ENCODE data around the gene VIPR2. TPM values are rescaled to one million over a fixed set of nuclear protein-coding genes. Genes with fewer than 3 reads are reported as not detected.

VIPR2 gene
- total RNA-seq, 1 donor from 2014 or later = not detected

DNA sequence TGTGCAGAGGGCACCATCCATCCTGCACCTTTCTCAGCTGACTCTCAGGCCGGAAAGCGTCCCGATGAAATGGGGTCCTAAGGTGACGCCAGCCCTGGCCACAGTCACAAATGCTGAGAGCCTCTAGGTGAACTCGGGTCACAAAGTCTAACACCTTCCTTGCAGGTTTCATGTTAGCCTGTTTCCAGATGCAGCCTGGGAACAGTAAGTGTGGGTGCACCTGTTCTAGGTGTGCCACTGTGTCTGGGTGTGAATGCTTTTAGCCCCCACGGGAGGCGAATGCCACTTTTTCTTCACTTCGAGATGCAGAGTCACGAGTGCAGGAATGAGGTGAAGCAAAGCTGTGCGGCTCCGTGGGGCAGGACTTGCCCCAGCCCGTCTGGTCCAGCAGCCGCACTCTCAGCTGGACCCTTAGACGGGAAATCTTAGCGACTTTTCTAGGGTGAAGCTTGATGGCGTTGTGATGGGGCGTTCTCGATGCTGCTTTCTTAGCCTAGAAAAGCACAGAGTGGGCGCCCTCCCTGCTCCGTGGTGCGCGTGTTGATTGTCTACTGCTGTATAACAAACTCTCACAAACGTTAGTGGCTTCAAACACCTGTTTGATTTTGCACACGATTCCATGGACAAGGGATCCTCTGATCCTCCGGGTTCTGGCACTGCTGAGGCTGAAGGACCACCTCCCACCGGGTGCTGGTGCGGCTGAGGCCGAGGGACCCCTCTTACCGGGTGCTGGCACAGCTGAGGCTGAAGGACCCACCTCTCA lies 13.6 kb upstream of the VIPR2 start:
- DNase-seq (ENCODE audit: low read depth) = no peak

DNA sequence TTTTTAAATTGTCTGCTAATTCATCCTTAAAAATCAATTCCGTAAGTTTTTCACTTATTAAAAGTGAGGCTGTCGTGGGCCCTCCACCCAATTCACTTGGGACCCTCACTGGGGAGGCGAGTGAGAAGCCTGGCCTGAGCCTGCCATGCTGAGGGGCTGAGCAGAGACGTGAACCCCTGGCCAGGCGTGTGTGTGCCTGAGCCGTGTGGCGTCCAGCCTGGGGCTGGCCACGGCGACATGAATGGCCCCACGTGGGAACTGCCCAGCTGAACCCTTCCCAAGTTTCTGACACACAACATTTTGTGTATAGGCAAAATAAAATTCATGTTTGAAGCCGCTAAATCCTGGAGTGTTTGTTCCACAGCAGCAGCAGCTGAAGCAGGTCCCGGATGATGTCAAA lies 13.0 kb upstream of the VIPR2 start:
- no peak for DNase-seq (ENCODE audit: low read depth)

DNA sequence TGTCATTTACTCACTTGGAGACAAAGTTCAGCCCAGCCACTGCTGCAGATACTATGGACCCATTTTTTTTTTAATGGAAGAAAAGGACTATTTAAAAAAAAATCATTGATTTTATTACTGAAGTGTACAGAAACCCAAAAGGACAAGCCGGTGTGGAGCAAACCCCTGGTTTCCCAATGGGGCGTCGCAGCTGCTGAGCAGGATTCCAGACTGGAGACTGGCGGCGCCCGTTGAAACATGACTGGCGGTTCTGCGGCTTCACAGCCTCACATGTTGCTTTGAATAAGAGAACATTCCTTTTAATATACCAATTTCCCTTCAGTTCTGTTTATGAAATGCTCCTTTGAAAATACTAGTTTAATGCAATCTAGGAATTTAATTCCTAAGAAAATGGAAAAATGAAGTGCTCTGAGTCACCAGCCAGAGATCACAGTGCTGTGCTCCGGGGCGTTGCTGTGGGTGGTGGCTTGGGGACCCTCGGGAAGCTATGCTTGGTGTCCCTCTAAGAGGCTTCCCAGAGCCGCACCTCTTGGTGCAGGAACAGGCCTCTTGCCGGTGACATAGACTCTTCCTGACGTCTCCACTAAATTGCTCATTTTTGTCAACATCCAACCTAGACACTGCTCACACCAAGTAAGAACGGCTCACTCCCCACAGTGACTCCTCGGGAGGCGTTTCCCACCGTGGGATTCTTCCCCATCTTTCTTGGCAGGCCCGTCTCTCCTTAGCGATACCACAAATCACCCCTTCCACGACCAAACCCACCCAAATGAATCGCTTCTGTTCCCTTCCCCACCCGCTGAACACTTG lies 12.0 kb upstream of the VIPR2 start:
- no peak for DNase-seq (ENCODE audit: low read depth)

DNA sequence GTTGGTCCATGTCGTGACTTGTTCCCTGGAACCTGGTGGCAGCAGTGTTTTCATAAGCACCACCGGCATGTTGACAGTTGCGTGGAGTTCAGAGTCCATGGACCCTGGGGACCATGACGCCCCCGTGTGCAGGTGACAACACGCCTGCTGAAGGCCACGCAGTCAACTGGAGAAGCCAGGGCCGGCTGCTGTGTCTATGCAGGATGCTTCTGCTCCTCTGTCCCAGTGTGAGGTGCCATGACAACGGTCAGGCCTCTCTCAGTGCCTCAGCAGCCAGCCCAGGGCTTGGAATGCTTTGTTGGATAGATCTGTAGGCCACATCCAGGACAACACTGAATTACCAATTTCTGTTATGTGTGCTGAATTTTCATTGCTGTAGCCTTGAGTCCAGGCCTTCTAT lies 10.7 kb upstream of the VIPR2 start:
- DNase-seq (ENCODE audit: low read depth) = no peak

DNA sequence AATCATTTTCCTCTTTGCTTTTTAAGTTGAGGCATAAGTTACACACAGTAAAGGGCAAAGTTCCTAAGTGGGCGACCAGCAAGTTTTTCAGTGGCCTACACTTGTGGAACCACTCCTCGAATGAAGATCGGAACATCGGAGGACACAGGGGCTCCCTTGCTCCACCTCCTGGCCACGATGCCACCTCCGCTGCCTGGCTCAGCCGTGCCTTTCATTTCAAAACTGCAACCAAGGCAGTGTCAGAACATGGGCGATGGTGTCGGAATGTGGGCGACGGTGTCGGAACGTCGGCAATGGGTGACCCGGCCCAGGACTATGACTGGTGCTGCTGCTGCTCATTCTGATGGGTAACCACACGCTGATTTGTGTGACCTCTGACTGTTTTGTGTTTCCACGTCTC lies 9.6 kb upstream of the VIPR2 start:
- no peak for DNase-seq (ENCODE audit: low read depth)

DNA sequence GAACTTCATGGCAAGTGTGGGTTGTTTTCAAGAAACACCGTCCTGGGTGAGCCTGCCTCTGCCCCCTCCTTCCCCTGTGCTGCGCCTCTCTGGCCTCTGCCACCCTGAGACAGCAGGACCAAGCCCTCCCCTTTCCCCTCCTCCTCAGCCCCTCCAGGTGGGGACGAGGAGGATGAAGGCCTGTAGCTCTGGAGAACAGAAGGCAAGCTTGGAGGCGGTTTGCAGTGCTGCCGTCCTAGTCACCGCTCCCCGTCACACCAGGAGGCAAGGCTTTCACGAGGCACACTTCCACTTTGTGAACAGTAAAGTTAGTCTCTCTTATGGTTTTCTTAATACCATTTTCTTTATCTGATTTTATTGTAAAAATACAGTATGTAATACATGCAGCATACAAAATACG lies 8.8 kb upstream of the VIPR2 start:
- no peak for DNase-seq (ENCODE audit: low read depth)

DNA sequence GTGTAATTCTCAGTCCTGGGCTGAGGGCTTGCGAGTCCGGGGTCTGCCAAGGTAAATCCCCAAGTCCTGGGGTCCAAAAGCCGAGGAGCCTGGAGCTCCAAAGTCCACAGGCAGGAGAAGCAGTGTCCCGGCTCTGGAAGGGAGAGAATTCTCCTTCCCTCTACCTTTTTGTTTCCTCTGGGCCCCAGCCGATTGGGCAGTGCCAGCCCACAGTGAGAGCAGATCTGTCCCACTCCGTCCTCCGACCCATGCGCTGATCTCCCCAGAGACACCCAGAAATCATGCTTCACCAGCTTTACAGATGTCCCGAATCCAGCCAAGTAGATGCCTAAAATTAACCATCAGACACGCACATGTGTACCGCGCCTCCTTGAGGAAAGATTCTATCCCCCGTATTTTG lies 8.1 kb upstream of the VIPR2 start:
- no peak for DNase-seq (ENCODE audit: low read depth)

DNA sequence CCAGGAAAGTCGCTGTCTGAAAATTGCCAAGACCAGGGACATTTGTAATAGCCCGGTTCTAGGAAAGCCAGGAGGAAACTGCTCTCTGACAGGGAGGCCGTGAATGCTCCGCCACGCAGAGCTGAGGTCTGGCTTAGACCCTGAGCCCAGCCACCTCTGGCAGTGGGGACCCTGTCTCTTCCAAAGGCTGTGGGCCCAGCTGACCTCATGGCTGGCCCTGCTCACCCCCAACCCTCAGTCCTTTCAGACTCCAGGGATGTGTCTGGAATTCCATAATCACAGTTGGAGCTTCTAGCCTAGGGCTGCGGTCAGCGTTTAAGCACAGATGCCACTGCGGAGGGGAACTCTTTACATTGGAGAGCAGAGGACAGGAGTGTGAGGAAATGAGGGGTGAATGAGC lies 6.6 kb upstream of the VIPR2 start:
- DNase-seq (ENCODE audit: low read depth) = no peak

DNA sequence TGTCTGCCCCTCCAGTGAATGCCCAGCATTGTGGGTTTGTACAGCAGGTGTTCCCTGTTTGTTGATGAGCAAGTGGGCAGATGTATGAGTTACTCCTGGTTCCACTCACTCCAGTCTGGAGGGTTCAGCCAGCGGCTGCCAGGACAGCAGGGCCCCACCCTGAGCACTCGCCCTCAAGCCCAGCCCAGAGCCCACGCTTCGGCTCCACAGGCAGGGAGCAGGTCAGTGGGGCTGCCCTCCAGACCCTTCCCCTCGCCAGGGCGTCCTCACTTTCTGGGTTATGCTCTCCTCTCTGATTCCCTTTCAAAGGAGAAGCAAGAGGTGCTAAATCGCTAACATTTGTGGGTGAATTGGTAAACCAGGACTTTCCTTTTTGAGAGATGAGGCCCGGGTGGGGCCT lies 4.8 kb upstream of the VIPR2 start:
- DNase-seq (ENCODE audit: low read depth) = no peak

DNA sequence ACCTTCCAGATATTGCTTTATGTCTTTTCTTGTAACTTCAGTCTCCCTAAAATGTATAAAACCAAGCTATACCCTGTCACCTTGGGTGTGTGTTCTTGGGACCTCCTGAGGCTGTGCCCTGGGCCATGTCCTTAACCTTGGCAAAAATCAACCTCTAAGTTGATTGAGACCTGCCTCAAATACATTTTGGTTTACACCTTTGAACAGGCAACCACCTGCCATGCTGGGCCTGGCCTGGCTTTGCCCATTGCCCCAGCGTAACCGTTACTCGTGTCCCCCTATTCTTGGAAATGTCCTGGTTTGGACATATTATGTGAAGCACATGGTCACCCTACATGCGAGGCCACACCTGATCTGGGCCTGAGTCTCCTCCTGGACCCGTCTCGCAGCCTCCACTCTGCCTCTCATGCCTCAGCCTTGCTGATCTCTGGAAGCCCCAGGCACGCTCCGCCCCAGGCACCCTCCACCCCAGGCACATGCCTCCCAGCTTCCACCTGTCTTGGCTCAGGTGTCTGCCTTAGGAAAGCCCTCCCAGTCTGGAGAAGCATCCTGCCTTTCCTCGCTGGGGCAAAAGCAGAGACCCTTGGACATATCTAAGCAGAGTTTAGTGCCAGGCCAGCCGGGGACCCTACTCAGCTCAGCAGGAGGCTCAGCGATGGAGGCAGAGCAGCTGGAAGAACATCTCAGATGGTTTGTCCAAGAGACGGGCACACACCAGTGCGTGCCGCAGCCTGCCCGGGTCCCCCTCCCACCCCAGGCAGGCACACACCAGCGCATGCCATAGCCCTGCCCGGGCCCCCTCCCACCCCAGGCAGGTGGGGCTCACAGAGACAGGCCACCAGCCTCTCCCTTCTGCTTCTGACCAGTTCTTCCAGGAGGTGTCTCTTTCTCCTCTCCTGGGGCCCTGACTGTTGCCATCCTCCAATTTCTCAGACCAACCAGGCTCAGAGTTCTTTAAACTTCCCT lies 4.0 kb upstream of the VIPR2 start:
- no peak for DNase-seq (ENCODE audit: low read depth)

DNA sequence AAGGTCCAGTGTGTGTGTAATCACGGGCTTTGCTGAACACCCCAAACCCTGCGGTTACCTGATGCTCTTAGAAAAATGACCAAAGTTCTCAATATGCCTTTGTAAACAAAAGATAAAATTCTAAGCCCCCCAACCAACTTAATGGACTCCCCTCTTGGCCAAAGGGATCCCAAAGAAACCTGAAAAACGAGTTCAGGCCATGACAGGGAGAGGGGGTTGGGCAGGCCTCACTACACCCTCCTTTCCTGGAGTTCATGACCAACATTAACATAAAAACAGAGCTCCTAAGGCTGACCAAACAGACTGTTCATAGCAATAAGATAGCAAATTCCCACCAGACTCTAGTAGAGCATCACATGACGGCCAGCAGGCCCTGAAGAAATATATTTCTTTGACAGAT lies 3.0 kb upstream of the VIPR2 start:
- DNase-seq (ENCODE audit: low read depth) = no peak

DNA sequence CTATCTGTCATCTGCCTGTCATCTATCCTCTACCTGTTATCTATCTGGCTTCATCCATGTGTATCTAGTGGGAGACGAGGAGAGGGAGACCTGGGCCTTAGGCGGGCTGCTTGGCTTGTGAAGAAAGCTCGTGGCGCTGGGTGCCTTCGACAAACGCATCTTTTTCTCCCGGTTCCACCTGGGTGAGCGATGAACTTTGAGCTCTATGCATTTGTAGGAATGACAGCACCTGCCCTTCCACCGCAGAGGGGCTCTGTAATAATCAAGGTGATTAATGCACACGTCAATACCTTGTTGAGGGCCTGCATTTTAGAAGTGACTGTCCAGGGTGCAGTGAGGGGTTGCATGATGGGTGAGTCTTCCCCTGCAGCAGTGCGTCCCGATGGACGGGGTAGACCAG lies 2.6 kb upstream of the VIPR2 start:
- no peak for DNase-seq (ENCODE audit: low read depth)

DNA sequence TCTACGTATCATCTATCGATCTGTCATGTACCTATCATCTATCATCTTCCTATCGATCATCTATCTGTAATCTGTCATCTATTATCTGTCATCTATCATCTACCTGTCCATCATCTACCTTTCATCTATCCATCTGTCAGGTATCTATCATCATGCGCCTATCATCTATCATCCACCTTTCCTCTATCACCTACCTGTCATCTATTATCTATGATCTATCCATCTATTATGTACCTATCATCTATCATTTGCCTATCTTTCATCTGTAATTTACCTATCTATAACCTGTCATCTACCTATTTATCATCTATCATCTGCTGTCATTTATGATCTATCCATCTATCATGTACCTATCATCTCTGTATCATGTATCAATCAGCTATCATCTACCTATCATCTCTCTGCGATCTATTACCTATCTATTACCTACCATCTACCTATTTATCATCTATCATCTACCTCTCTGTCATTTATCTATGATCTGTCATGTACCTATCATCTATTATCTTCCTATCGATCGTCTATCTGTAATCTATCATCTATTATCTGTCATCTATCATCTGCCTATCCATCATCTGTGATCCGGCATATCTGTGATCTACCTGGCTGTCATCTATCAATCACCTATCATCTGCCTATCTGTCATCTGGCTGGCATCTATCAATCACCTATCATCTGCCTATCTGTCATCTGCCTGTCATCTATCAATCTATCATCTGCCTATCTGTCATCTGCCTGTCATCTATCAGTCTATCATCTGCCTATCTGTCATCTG lies 1.6 kb upstream of the VIPR2 start:
- no peak for DNase-seq (ENCODE audit: low read depth)

DNA sequence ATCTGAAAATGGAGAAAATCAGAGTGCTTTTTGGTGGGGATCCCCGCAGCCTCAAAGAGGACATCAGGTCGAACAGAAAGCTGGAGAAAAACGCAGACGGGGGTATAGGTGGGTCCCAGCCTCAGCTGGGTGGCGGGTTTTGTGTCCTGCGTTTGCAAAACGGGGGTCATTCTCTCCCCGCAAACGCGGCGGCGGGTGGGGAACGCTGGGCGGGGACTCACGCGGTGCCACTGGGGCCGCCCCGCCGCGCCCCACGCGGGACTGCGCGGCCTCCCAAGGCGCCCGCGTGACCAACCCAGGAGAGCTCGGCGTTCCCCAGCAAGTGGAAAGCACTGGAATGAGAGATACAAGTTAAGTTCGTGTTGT lies 806 bp upstream of the VIPR2 start:
- DNase-seq (ENCODE audit: low read depth) = no peak

DNA sequence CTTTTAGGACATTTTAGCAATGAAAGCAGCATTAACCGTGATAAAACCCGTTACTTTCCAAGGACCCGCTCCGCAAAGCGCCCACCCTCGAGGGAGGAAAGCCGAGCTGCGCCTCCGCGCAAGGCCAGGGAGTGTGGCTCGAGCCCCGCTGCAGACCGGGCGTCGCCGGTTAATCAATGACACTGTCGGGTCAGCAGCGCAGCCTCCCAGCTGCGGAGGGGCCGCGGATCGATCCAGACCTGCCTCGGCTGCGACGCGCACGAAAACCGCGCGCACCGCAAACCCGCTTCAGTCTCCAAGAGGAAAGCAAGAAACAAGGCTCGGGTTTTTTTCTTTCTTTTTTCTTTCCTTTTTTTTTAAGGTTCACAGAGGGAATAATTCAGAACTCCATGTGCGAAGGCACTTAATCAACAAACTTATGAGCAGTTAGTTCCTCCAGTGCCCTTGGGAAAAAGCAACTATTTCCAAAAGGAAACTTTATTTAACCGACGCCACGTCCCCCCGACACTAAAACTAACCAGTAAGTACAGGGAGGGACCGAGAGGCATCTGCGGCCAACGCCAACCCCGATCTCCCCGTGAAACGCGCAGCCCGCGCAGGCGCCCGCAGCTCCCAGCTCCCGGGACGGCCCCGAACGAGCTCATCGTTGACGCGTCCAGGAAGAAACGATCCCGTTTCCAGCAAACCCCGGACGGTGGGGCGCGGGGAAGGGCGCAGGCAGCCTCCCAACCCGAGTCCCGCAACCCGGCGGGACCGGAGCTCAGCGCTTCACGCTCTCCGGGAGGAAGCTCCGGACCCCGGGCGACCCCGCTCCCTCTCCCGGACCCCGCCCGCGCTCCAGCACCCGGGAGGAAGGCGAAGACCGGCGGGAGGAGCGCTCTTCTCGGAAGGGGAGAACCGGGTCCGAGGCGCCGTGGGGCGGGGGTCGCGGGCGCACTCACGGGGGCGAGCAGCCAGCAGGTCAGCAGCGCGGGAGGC lies 598 bp downstream of the VIPR2 start:
- no peak for DNase-seq (ENCODE audit: low read depth)

DNA sequence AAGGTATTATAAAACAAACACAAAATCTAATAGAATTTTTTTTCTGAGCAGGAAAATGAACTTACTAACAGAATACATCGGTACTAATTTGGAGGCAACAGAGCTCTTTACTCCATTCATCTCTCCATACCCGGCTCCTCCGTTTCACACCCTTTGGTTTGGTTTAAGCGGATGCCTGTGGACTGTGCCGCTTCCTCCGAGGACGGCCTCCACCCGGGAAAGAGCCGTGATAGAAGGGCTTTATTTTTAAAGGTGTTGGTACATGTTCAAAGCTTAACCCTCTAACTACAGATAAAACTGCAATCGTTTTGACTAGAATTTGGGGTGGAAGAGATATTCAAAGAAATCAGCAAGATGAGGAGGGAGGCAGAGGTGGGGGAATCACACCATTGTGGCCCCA lies 1.9 kb downstream of the VIPR2 start:
- DNase-seq (ENCODE audit: low read depth) = no peak

DNA sequence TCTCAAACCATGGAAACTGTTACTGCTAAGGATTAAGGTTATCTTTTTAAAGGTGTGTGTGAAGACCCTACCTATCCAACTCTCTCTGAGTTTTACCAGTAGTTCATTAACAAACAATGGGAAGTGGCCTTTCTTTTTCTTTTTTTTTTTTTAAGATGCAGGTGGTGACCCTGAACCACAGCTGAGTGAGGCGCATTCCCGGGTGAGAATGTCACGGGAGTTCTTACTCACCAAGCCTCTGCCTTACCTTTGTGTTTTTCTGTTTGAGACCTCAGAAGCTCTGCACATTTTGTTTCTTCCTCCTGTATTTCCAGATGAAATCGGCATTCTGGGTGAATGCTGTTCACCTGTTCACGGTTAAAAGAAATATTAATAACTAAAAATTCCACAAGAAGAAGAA lies 2.5 kb downstream of the VIPR2 start:
- no peak for DNase-seq (ENCODE audit: low read depth)

DNA sequence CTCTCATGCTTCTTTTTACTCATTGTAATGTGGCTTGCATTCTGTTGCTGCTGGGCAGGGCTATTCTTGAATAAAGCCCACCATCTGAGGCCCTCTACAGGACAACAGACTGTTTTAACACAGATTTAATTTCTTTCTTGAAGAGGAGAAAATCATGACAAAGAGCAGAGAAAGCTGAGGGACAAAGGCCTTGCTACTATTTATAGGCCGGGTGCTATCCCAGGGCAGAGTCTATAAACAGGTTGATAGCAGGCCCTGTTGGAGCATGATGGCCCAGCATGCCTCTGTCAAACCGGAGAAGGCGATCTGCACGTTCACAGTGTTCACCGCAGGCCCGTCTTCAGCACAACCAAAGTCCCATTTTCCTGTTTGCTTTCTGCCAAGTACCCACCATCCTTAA lies 3.0 kb downstream of the VIPR2 start:
- no peak for DNase-seq (ENCODE audit: low read depth)

DNA sequence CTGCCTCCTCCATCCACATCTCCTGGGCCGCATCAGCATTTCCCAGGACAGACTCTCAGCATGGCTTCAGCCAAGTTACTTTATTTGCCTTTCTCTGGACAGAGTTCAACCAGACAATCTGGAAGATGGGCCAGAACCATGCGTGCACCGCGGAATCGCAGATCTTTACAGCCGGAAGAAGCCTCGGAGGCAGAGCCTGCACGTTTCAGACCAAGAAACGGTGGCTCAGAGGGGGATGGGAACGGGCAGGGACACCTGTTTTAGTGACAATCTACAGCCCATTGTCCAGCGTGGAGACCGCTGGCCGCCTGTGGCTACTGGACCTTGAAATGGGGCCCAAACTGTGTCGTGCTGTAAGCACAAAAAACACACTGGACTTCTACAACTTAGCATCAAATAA lies 3.5 kb downstream of the VIPR2 start:
- DNase-seq (ENCODE audit: low read depth) = no peak
